Testis (tissue), 3 donors: ENCODE results near the gene ATP8B2. TPM values are rescaled to one million over a fixed set of nuclear protein-coding genes. Genes with fewer than 3 reads are reported as not detected.
"Not testable (repeated sequence)": the region's sequence is repeated elsewhere in the genome, so short reads cannot be mapped to it uniquely, and the experiment has no call there.

Experiments
- DNase-seq: peaks from one replicate; pipeline ENCODE4 v3.0.0-alpha.2; 2019
- H3K27ac ChIP-seq, 2 donors: fragments of 200-600 bp; sonication (generic); one replicate each; pipeline ENCODE4 v1.5.1; 2019
- H3K27me3 ChIP-seq: fragments of 200-600 bp; sonication (generic); one replicate; pipeline ENCODE4 v1.5.1; 2019
- H3K36me3 ChIP-seq: fragments of 200-600 bp; sonication (generic); one replicate; pipeline ENCODE4 v1.5.1; 2017; ENCODE audit warnings: low read depth; ENCODE audit errors: missing control alignments
- H3K4me1 ChIP-seq: fragments of 200-600 bp; sonication (generic); one replicate; pipeline ENCODE4 v1.5.1; 2019
- H3K4me3 ChIP-seq, 2 donors: fragments of 200-600 bp; sonication (generic); one replicate each; pipeline ENCODE4 v1.5.1; 2017 to 2019
- H3K9me3 ChIP-seq: fragments of 200-600 bp; sonication (generic); one replicate; pipeline ENCODE4 v1.5.1; 2017
- CTCF ChIP-seq, 3 experiments: fragments of 450-650 bp in 2 of 3; fragments of 200-600 bp in 1 of 3; sonication (generic) in 1 of 3; IDR thresholded peaks; one replicate each; pipeline ENCODE4 v1.5.1; 2016 to 2019; ENCODE audit warnings: antibody characterized with exemption in 3 of 3, mild to moderate bottlenecking in 2 of 3, moderate library complexity in 1 of 3
- POLR2A ChIP-seq: fragments of 450-650 bp; IDR thresholded peaks from one replicate; pipeline ENCODE4 v1.6.1; 2017; ENCODE audit warnings: antibody characterized with exemption, mild to moderate bottlenecking, moderate library complexity
- WGBS, 2 donors: methylation state at CpG; one replicate each; pipeline ENCODE4 v1.1.5; 2018; 5-methylcytosine and 5-hydroxymethylcytosine counted together
- intact Hi-C: fragments of 100-400 bp; cut with DNase I; formaldehyde crosslinking; loops from one replicate; pipeline ENCODE4 v1.15.1; 2023; ENCODE audit warnings: low total_unique reads
- polyA plus RNA-seq: library from polyadenylated mRNA; stranded (reverse); fragments of 350-450 nt; fragmentation: Illumina TruSeq; extraction: RNeasy Lipid Tissue Mini Kit (QIAGEN cat#74804); gene quantifications from one replicate; pipeline ENCODE4 v1.2.3, GENCODE V29; 2014; ENCODE audit warnings: low read depth, low replicate concordance; ENCODE audit not compliant: insufficient read depth
- total RNA-seq, 2 donors: library from RNA; depleted of rRNA; stranded (reverse); fragments of >200 nt; gene quantifications; one replicate each; pipeline ENCODE4 v1.2.3, GENCODE V29; 2016

Gene ATP8B2
- total and polyA plus RNA-seq, 3 donors from 2014 or later = 50.9 to 204 (median 179) TPM

- no peak for TF ChIP-seq POLR2A
- no peak for TF ChIP-seq CTCF (IDR thresholded peaks at IDR 0.05)
- no peak overlapping the region for H3K27ac ChIP-seq
- no peaks in the 10 kb centered on the region for H3K27me3 ChIP-seq
- DNase-seq = peak; percentile 38
- intact Hi-C loops = no loop called here
- no peaks in the 10 kb centered on the region for H3K4me1 ChIP-seq
- WGBS, 2 donors = 64 to 68% methylated on average over 4 of the region's 4 CpGs
- H3K4me3 ChIP-seq = no peak overlapping the region
- no peaks in the 10 kb centered on the region for H3K36me3 ChIP-seq
- H3K9me3 ChIP-seq = no peaks in the 10 kb centered on the region
Measured at GRCh38 chr1:154318386-154318785, 6.9 kb upstream of the ATP8B2 start.

- no peaks in the 10 kb centered on the region for H3K9me3 ChIP-seq
- H3K4me1 ChIP-seq = peaks cover 5% of the 10 kb centered on the region
- no peaks in the 10 kb centered on the region for H3K27me3 ChIP-seq
- TF ChIP-seq CTCF (IDR thresholded peaks at IDR 0.05) = no peak
- no peak for TF ChIP-seq POLR2A
- no peak within 1 kb of the TSS for H3K27ac ChIP-seq
- no peaks in the 10 kb centered on the region for H3K36me3 ChIP-seq
- no peak within 1 kb of the TSS for H3K4me3 ChIP-seq
- WGBS, 2 donors = 39 to 43% methylated on average over 9 of the region's 9 CpGs
- peak; percentile 70 for DNase-seq
- intact Hi-C loops = no loop called here
Measured at GRCh38 chr1:154320882-154321608, 4.3 kb upstream of the ATP8B2 start, which contains the start of gene AQP10. AQP10 (plus strand) TSS chr1:154321093; CDS start chr1:154321156, 63 bp downstream.

- intact Hi-C loops, H3K9me3 ChIP-seq, H3K27me3 ChIP-seq: not testable (repeated sequence)
Measured at GRCh38 chr1:154321609-154321934, 3.8 kb upstream of the ATP8B2 start.

GRCh38 chr1:154323493-154323892, 1.8 kb upstream of the ATP8B2 start:
- no peak for DNase-seq
- H3K36me3 ChIP-seq = no peaks in the 10 kb centered on the region
- H3K9me3 ChIP-seq = no peaks in the 10 kb centered on the region
- no peak for TF ChIP-seq CTCF (IDR thresholded peaks at IDR 0.05)
- no peak for TF ChIP-seq POLR2A
- H3K4me1 ChIP-seq = peaks cover 25% of the 10 kb centered on the region
- no peak overlapping the region for H3K4me3 ChIP-seq
- H3K27me3 ChIP-seq = no peaks in the 10 kb centered on the region
- WGBS, 2 donors = 80 to 94% methylated on average over 3 to 7 of the region's 7 CpGs
- intact Hi-C loops = no loop called here
- no peak overlapping the region for H3K27ac ChIP-seq

More at GRCh38 chr1:154321609-154321934, 3.8 kb upstream of the ATP8B2 start:
- DNase-seq, H3K4me3 ChIP-seq, H3K36me3 ChIP-seq, H3K4me1 ChIP-seq, H3K27ac ChIP-seq: not testable (repeated sequence)

GRCh38 chr1:154324241-154324640, 1.1 kb upstream of the ATP8B2 start:
- Histone ChIP-seq H3K4me1 (peaks cover 30% of the 10 kb centered on the region), H3K36me3 (no peaks in the 10 kb centered on the region), H3K4me3 (peak overlapping the region; percentile 85 to 94), H3K27ac (peak overlapping the region in 1 of 2 donors; percentile 95), H3K9me3 (no peaks in the 10 kb centered on the region), H3K27me3 (no peaks in the 10 kb centered on the region)
- DNase-seq = no peak
- 0 to 40% methylated on average over 1 to 2 of the region's 2 CpGs for WGBS, 2 donors
- TF ChIP-seq CTCF (IDR thresholded peaks at IDR 0.05) = no peak
- TF ChIP-seq POLR2A = no peak
- intact Hi-C loops = no loop called here
